22Rv1 (cell line): ENCODE measurements around the gene KSR2.

ENCODE experiments used
- H3K27ac ChIP-seq: fragments of 450-650 bp; 2 replicates; pipeline ENCODE4 v1.5.1; 2017
- CTCF ChIP-seq: fragments of 450-650 bp; IDR thresholded peaks from 2 replicates; pipeline ENCODE4 v1.5.1; 2017; ENCODE audit warnings: mild to moderate bottlenecking
- ZFX ChIP-seq: fragments of 450-650 bp; IDR thresholded peaks from 2 replicates; pipeline ENCODE4 v1.6.1; 2017; ENCODE audit warnings: antibody characterized with exemption, borderline replicate concordance

KSR2 gene

DNA sequence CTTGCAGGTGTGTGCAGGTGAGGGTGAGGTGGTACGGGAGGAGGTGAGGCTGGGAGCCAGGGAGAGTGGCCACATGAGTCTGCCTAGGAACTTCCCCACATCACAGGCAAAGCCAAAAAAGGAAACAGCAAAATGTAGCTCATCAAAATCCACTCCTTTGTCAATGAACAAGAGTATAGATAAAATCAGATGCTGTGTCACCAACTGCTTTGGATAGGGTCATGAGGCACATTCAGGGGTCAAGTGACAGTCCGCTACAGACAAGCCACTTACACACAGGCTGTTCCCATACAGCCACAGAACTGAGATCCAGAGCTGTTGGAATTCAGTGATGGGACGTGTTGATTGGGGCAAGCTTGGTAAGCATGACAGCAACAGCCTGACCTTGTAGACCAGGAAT lies 507.1 kb downstream of the KSR2 start:
- no peak overlapping the region for H3K27ac ChIP-seq
- no peak for TF ChIP-seq CTCF
- no peak for TF ChIP-seq ZFX

GRCh38 chr12:117459229-117459628 lies 509.6 kb downstream of the KSR2 start:
- H3K27ac ChIP-seq, result no peak overlapping the region
- TF ChIP-seq CTCF (no peak), ZFX (no peak)

DNA sequence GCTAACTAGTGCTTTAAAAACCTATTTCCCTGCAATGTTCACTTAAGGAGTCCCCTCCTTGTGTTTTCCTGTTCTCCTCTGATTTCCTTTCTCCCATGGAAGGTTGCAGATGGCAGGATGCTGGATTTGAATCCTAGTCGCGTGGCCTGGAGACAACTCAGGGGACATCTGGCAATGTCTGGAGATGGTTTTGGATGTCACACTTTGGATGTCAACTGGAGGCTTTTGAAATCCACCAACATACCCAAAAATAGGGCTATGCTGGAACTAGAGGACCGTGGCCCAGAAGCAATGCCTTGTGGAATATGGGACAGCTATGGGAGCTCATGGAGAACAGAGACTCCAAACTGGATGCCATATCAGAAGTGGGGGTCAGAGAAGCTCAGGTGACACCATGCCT lies 511.6 kb downstream of the KSR2 start:
- H3K27ac ChIP-seq, result no peak overlapping the region
- TF ChIP-seq CTCF, result no peak
- TF ChIP-seq ZFX, result no peak

GRCh38 chr12:117456076-117456475 lies 512.7 kb downstream of the KSR2 start:
- H3K27ac ChIP-seq, result no peak overlapping the region
- TF ChIP-seq ZFX, result no peak
- no peak for TF ChIP-seq CTCF

DNA sequence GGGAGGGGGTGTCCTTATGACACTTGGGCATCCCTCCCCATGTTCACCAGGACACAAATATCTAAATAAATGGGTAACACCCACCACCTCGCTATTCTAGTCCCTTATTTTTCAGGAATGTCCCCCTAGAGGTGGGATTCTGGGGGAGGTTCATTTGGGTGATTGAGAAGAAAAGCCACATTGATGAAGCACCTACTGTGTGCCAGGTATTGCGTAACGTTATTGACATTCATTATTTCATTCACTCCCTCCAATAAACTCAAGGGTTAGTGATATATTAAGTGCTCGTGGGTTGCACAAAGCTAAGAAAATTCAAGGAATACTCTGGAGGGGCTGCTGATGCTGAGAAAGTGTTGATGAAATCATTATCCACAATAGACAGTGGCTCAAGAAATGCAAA lies 514.8 kb downstream of the KSR2 start:
- TF ChIP-seq CTCF, result no peak
- no peak overlapping the region for H3K27ac ChIP-seq

DNA sequence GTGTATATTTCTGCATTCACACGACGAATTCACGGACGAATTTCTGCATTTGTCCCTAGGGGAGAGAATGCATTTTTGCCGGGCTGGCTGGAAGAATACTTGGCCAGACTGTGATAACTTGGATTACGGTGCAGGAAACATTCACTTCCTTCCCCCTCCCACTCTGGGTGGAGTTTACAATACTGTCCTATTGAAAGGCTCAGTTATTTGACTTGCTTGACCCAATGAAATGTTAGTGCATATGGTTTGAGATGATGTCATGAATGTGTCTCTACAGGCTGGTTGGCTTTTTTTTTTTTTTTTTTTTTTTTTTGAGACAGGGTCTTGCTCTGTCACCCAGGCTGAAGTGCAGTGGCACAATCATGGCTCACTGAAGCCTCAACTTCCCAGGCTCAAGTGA lies 516.7 kb downstream of the KSR2 start:
- no peak for TF ChIP-seq CTCF
- TF ChIP-seq ZFX, result no peak
- no peak overlapping the region for H3K27ac ChIP-seq

DNA sequence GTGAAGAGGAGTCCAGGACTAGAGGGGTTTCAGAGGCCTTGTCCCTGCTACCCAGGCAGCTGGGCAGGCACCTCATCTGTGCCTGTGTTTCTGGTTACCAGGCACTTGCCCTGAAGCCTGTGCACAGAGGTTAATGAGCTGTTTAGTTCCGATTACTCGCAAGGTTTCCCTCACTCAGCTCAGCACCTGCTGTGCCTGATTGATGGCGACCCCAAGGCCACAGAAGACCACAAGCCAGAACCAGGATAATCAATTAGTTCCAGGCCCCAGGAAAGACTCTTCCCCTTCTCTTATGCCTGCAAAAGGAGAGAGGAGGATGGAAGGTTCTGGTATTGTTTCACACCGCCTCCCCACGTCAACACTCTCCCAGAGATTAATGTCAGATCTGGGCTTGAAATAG lies 518.6 kb downstream of the KSR2 start:
- TF ChIP-seq ZFX (no peak), CTCF (no peak)
- no peak overlapping the region for H3K27ac ChIP-seq
